ENCODE measurements around the gene KCNIP1. TPM values are rescaled to one million over a fixed set of nuclear protein-coding genes. Genes with fewer than 3 reads are reported as not detected.

Gene KCNIP1
- total and polyA plus RNA-seq, 2 of the 8 experiments (the other 6 are each of a cell fraction or from before 2014, with no cell fraction given), result 0.52 to 0.83 TPM

DNA sequence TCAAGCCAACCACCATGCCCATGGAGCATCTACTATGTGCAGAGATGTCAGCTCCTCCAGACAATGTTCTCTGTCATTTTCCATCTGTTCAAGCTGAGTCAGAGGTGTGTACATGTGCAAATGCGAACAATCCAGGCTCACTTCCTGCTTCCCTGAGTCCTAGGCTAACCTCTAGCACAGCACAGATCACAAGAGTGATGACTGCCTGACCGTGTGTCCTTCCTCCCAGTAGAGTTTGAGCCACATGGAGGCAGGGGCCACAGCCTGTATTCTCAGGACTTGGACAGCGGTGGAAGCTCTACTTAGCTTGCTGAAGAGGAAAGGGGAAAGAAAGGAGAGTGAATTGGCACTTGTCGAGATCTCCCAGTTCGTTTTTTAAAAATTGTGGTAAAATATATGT lies 87.2 kb downstream of the KCNIP1 start:
- Histone ChIP-seq H3K79me2 (ENCODE audit: control insufficient read depth in 1 of 2, insufficient read depth in 2 of 2, low read length in 2 of 2) (no peaks in the 10 kb centered on the region), H3K9ac (replicated peaks in 1 of 4; ENCODE audit: extremely low read depth in 1 of 4, low read depth in 3 of 4, low read length in 3 of 4) (no peak overlapping the region), H2AK5ac (ENCODE audit: low read depth, low read length) (no peak overlapping the region), H2BK120ac (replicated peaks; ENCODE audit: low read depth, low read length) (no peak overlapping the region), H4K20me1 (replicated peaks in 1 of 2; ENCODE audit: control insufficient read depth in 1 of 2, insufficient read depth in 2 of 2, low read length in 2 of 2) (no peaks in the 10 kb centered on the region), H2AFZ (ENCODE audit: low read length) (no peak overlapping the region), H3K23me2 (ENCODE audit: low read depth, low read length) (no peaks in the 10 kb centered on the region), H3K4ac (replicated peaks; ENCODE audit: insufficient read length, low read depth, low read length) (no peak overlapping the region), H3K56ac (replicated peaks; ENCODE audit: insufficient read length, low read depth, low read length) (no peak overlapping the region), H3K23ac (ENCODE audit: insufficient read length) (no peak overlapping the region), H2BK15ac (ENCODE audit: low read length) (no peak overlapping the region), H3K4me2 (ENCODE audit: insufficient read depth in 1 of 2, low read depth in 2 of 2, low read length in 2 of 2) (no peak overlapping the region), H2BK20ac (ENCODE audit: low read length) (0 out of 2 replicates have a peak overlapping the region, but pooled peaks have one; percentile 17), H4K5ac (ENCODE audit: insufficient read length, low read depth, low read length) (no peak overlapping the region), H4K91ac (replicated peaks; ENCODE audit: insufficient read length, low read length) (no peak overlapping the region), H2BK5ac (ENCODE audit: low read depth, low read length) (no peak overlapping the region), H3K4me3 (ENCODE audit: extremely low read depth in 1 of 4, insufficient read depth in 2 of 4, low read depth in 3 of 4, low read length in 4 of 4) (no peak overlapping the region), H3K14ac (ENCODE audit: insufficient read length) (no peak overlapping the region), H3K36me3 (ENCODE audit: control insufficient read depth in 2 of 4, insufficient read depth in 4 of 4, low read length in 3 of 4) (no peaks in the 10 kb centered on the region), H2BK12ac (ENCODE audit: low read depth, low read length) (no peak overlapping the region), H4K8ac (ENCODE audit: extremely low read depth, insufficient read depth, low read length) (no peak overlapping the region), H3K79me1 (ENCODE audit: low read depth, low read length) (no peaks in the 10 kb centered on the region), H3K18ac (ENCODE audit: extremely low read depth, low read length) (no peak overlapping the region), H3K27me3 (replicated peaks in 1 of 4; ENCODE audit: control insufficient read depth in 3 of 4, extremely low read depth in 1 of 4, insufficient read depth in 3 of 4, low read length in 3 of 4) (no peaks in the 10 kb centered on the region), H3K4me1 (replicated peaks in 1 of 4; ENCODE audit: control insufficient read depth in 3 of 4, insufficient read depth in 4 of 4, low read length in 3 of 4) (no peaks in the 10 kb centered on the region), H3K9me3 (ENCODE audit: insufficient read depth in 2 of 2, low read depth in 1 of 2, low read length in 1 of 2) (no peaks in the 10 kb centered on the region), H3K27ac (ENCODE audit: low read depth, low read length) (no peak overlapping the region)
- FAIRE-seq, result no peak
- WGBS, 2 experiments (ENCODE audit: extremely low coverage in 1 of 2, insufficient coverage in 1 of 2, insufficient read length in 1 of 2, insufficient replicate concordance in 2 of 2, low coverage in 1 of 2, low lambda C conversion rate in 2 of 2, missing lambda C conversion rate in 1 of 2), result 95% methylated on average over 5 of the region's 5 CpGs; no CpG with 5 or more reads in 1 of the 2 experiments
- ChIA-PET CTCF (ENCODE audit: partially characterized antibody) (interaction anchor here (0.8 to 39.4 kb wide), 3 partner anchors 12 to 156 kb away, joined by 3 to 982 read pairs (median 9); no protein-coding TSS in a partner anchor), POLR2A (ENCODE audit: partially characterized antibody) (interaction anchor here (0.6 kb wide), 1 partner anchor 52 kb away, joined by 3 read pairs; no protein-coding TSS in a partner anchor)
- DNase-seq (ENCODE audit: low read depth in 1 of 2, low spot score in 2 of 2), result no peak
- no peak for TF ChIP-seq TBP (IDR thresholded peaks at IDR 0.05; ENCODE audit: low read depth, low read length)
- no peak for TF ChIP-seq CEBPB (IDR thresholded peaks at IDR 0.05; ENCODE audit: low read depth, low read length)
- no peak for TF ChIP-seq ZNF274 (IDR thresholded peaks at IDR 0.05; ENCODE audit: borderline replicate concordance, extremely low read depth, low read length)
- TF ChIP-seq SP4 (IDR thresholded peaks at IDR 0.05; ENCODE audit: low read length), result no peak
- TF ChIP-seq TAF7 (optimal IDR thresholded peaks at IDR 0.05; ENCODE audit: borderline replicate concordance, low read depth, low read length), result no peak
- no peak for TF ChIP-seq CHD2 (IDR thresholded peaks at IDR 0.05; ENCODE audit: low read length)
- no peak for TF ChIP-seq BCL11A (IDR thresholded peaks at IDR 0.05; ENCODE audit: low read depth in 2 of 2, low read length in 2 of 2)
- no peak for TF ChIP-seq SAP30 (IDR thresholded peaks at IDR 0.05; ENCODE audit: insufficient read depth, insufficient replicate concordance, low read length)
- no peak for TF ChIP-seq SP1 (IDR thresholded peaks at IDR 0.05; ENCODE audit: low read depth, low read length)
- TF ChIP-seq RBBP5 (IDR thresholded peaks at IDR 0.05; ENCODE audit: borderline replicate concordance, low read depth, low read length), result no peak
- no peak for TF ChIP-seq JUN (IDR thresholded peaks at IDR 0.05; ENCODE audit: low read depth, low read length)
- no peak for TF ChIP-seq KDM1A (IDR thresholded peaks at IDR 0.05; ENCODE audit: borderline replicate concordance, low read length)
- no peak for TF ChIP-seq MAFK (IDR thresholded peaks at IDR 0.05; ENCODE audit: low read depth, low read length)

All from H1 (cell line).